HG03558 (cell line): Measurements from ENCODE around the gene TNNT3.

Source experiments
- ATAC-seq: cut with Tn5 transposase; IDR thresholded peaks from one replicate; pipeline ENCODE4 v1.9.1; 2021; ENCODE audit warnings: moderate number of reproducible peaks; ENCODE audit not compliant: unreplicated experiment; ENCODE audit errors: extremely low read depth

The TNNT3 gene

GRCh38 chr11:1920128-1920908, 815 bp downstream of the TNNT3 start:
- no peak for ATAC-seq

DNA sequence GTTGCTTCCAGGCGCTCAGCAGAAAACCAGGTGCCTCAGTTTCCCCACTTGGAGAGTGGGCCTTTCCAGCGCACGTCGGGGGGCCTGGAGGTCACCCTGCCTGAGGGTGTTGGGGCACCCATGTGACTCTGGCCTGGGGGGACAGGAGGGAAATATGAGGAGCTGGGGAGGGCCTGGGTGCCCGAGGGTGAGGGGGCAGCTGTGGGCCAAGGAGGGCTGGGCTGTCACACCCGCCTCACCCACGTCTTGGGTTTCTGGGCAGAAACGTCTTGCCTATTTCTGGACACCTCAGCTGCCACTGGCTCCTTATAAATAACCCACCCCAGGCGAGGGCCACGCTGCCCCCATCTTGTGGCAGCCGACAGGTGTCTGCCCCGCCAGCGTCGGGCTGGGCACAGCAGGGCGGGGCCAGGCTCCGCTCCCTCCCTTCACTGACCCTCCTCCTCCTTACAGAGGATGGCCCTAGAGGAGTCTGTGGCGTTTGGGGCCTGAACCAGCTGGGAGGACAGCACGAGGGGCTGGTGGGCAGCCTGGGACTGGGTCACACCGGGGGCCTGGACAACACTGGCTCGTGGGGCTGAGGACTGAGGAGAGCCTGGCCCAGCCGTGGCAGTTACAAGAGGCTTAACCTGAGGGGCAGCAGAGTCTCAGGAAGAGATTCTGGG, 1.5 kb downstream of the TNNT3 start:
- ATAC-seq, result no peak

DNA sequence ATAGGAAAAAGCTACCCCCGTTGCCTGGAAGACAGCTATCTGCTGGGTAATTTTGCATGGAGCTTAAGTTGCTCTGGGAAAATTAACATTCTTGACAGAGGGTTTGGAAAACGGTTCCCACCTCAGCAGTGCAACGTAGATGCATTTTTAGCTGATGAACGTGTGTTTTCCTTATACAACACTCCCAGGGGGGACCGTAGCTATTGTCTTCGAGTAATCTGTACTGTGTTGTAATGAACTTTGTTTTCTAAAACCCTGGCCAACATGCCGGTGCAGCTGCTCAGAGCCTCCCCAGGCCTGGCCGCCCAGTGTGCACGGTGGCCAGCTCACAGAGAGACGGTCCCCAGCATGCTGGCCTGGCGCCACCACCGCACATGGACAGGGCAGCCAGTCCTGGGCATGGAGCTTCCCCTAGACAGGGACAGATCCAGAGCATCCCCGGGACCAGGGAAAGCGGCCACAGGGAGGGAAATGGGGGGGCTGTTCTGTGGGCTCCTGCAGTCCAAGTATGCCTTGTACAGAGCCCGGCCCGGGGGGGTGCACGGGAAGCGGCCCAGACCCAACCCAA, 2.2 kb downstream of the TNNT3 start:
- no peak for ATAC-seq

DNA sequence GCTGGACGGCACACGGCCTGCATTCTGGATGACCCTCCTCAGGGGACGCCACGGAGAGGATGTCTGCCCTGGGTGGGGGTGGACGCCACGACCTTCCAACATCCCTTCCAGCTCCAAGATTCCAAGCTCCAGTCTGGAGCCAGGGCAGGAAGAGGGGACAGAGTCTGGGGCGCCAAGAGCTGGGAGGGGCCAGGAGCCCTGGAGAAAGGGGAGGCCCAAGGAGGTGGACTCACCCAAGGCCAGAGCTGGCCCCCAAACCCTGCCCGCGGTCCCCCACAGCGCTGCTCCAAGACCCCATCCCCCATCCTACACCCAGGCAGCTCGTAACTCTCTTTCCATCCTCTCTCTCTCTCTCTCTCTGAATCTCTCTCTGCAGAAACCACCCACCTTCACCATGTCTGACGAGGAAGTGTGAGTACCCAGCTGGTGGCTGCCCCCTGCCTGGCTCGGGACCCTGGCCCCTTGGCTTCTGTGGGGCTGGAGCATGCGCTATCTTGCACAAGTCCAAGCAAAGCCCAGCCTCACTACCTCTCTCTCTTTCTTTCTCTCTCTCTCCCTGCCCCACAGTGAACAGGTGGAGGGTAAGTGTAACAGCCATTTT, 3.1 kb downstream of the TNNT3 start:
- no peak for ATAC-seq

GRCh38 chr11:1923201-1923956, 3.9 kb downstream of the TNNT3 start:
- no peak for ATAC-seq

GRCh38 chr11:1924181-1924580, 4.7 kb downstream of the TNNT3 start:
- no peak for ATAC-seq

DNA sequence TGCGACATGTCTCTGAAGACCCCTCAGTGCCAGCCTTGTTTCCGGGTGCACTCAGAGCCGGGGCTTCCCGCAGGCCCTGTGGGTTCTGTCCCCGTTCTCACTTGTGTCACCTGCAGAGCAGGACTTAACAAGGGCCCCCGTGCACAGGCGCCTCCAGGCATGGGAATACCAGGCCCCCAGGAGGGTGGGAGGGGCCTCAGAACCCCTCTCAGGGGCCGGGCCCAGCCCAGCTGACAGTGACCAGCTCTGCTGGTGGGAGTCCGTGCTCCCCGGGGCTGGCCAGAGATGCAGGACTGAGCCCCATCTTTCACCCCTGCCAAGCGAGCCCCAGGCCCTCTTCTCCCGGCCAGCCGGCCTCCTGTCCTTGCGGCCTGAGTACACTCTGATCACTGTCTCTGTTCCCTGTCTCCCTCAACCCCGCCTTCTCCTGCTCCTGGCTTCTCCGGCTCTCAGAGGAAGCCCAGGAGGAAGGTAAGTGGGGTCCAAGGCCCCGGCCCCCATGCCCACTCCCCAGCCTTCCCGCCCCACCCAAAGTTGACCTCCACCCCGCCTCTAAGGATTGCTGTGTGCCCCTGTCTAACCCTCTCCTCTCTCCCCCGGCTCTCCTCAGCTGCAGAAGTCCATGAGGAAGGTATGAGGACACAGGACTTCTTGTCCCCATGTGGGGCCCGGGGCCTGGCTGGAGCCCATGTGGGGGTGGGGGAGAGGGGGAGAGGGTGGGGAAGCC, 5.3 kb downstream of the TNNT3 start:
- ATAC-seq, result no peak

GRCh38 chr11:1925373-1926155, 6.1 kb downstream of the TNNT3 start:
- ATAC-seq, result no peak

GRCh38 chr11:1926156-1927025, 6.9 kb downstream of the TNNT3 start:
- no peak for ATAC-seq

DNA sequence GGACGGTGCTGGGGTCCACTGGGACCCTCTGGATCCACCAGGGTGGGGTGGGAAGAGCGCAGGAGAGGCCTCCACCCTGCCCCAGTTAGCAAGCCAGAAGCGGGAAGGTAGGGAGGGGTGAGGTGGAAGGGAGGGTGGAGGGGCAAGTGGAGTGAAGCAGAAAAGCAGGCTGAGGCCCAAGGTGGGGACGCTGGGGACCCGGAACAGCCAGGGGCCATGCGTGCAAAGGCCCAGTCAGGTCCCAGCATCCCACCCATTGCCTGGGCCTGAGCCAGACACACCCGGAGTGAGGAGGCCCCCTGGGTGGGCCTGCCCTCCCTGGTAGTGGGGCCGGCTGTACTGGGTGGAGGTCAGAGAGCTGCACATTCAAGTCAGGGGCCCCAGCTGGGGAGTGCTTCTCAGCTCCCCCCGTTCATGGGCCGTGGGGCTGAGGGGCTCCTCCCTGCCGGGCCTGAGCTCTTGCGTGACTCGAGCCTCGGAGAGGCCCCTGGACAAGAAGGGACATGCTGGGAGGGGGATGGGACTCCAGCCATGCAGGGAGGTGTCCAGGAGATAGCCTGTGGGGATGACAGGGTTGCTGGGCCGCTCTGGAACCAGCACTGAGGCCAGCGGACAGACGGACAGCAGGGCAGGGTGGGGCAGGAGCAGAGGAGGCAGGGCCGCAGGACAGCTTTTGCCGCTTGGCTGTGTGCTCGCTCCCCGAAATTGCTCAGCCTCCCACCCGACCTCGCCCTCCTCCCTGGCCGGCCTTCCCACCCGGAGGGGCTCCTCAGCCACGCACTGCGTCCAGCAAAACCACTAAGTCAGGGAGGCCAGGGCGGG, 7.7 kb downstream of the TNNT3 start:
- ATAC-seq, result no peak

DNA sequence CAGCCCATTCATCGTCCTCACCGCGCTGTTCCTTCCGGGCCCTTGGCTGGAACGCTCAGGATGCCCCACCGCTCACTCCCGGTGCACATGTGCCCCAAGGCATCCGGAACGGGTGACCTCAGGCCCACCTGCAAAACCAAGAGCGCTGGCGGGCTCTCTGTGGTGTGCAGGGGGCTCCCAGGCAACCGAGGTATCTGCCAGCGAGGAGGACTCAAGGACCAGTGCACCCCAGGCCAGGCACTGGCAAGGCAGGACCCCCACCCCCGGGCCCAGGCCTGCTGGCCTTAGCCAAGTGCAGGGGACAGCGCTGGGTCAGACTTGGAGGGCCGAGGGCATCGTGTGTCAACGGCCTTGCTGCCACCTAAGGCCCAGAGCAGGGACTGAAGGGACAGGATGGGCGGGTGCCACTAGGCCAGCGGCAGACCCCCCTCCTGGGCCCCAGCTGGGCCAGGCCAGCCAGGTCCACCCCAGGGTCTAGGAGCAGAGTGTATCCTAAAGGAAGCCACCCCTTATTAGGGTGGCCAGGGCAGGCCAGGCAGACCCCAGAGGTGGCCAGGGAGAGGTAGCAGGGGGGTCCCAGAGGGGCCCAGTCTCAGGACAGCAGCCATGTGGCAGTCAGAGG, 8.5 kb downstream of the TNNT3 start:
- ATAC-seq, result no peak

DNA sequence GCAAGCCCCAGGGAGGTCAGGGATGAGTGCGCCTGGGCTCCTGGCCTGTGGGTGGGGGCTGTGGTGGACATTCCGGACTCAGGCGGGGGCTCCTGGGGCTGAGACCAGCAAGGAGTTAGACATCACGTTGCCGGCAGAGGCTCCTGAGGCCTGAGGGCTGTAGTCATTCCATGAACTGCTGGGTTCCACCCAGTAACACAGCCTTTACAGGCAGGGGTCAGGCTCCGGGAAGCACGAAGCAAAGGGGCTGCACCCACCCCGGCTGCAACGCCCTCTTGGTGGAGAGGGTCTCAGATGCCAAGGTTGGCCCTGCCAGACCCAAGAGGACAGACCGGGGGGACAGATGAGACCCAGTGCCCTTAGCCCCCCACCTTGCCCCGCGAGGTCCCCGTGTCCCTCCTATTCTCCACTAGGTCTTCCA, 9.0 kb downstream of the TNNT3 start:
- ATAC-seq, result no peak

DNA sequence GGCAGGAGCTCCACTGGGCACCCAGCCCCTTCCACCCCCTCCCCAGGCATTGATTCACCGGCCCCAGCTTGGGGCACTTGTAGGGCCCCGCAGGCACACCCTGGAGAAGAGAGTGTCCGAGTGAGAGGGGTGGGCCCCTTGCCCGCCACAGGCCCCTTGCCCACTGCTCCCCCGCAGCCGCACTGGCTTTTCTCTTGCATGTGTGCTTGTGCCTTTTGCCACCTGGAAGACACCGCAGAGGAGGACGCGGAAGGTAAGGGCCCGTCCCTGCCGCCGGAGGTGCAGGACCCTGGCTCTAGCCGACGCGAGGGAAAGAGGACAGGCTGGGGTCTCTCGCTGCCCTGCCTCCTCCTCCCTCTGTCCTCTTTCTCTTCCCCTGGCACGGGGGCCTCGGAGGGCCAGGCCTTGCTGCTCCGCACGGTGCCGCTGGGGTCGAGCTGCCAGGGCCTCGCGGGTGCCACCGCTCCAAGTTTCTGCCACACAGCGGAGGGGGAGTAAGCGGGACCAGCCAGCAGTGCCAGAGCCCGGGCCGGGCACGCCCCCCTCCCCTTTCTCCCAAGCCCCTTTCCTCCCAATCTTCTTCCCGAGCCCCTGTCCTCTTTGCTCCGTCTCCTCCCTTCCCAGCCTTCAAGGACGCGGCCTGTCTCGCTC, 9.5 kb downstream of the TNNT3 start:
- ATAC-seq, result no peak

GRCh38 chr11:1929621-1930461, 10.3 kb downstream of the TNNT3 start:
- ATAC-seq, result no peak

- ATAC-seq, result no peak
These were observed 10.9 kb downstream of the TNNT3 start for GRCh38 chr11:1930462-1930830.
